Measurements from ENCODE around the gene ZBTB16.

GRCh38 chr11:114151631-114152030, 92.1 kb downstream of the ZBTB16 start:
- TF ChIP-seq POLR2AphosphoS5 (IDR thresholded peaks at IDR 0.05; ENCODE audit: low read depth) (no peak), GABPA (IDR thresholded peaks at IDR 0.05; ENCODE audit: low read depth) (no peak), REST (IDR thresholded peaks at IDR 0.05; ENCODE audit: insufficient replicate concordance, low read depth) (no peak)
- TF ChIP-seq, protein P1, sequence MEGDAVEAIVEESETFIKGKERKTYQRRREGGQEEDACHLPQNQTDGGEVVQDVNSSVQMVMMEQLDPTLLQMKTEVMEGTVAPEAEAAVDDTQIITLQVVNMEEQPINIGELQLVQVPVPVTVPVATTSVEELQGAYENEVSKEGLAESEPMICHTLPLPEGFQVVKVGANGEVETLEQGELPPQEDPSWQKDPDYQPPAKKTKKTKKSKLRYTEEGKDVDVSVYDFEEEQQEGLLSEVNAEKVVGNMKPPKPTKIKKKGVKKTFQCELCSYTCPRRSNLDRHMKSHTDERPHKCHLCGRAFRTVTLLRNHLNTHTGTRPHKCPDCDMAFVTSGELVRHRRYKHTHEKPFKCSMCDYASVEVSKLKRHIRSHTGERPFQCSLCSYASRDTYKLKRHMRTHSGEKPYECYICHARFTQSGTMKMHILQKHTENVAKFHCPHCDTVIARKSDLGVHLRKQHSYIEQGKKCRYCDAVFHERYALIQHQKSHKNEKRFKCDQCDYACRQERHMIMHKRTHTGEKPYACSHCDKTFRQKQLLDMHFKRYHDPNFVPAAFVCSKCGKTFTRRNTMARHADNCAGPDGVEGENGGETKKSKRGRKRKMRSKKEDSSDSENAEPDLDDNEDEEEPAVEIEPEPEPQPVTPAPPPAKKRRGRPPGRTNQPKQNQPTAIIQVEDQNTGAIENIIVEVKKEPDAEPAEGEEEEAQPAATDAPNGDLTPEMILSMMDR (IDR thresholded peaks at IDR 0.05; ENCODE audit: insufficient read depth, low read length) = no peak

All from HL-60 (cell line).